ENCODE results near the gene KATNA1.
"Not testable (repeated sequence)": the region's sequence is repeated elsewhere in the genome, so short reads cannot be mapped to it uniquely, and the experiment has no call there.

The KATNA1 gene

GRCh38 chr6:149648148-149649145 lies at the start of gene KATNA1:
TSS of gene KATNA1 (minus strand) at chr6:149648714. CDS start at chr6:149638547, 10,167 bp downstream.
- peak; percentile 86 for DNase-seq (ENCODE audit: low read depth)

GRCh38 chr6:149698175-149698574 lies 49.7 kb upstream of the KATNA1 start:
- no peak for DNase-seq (ENCODE audit: low read depth)

DNA sequence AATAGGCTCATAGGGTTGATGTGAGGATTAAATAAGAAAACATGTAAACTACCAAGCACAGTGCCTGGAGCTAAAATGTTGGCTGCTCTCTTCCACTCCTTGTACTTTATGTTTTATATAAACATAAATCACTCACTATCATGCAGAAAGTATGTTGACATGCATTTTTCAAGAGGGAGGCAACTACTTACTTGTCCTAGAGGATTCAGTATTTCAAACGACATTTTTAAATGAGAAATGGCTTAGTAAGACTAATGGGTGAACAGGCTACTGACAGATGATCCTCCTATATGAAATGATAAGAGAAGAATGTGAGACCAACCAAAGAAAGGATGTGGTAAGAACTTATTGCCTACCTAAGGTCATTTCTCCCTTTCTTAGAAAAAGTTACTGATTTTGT lies 48.4 kb upstream of the KATNA1 start:
- no peak for DNase-seq (ENCODE audit: low read depth)

DNA sequence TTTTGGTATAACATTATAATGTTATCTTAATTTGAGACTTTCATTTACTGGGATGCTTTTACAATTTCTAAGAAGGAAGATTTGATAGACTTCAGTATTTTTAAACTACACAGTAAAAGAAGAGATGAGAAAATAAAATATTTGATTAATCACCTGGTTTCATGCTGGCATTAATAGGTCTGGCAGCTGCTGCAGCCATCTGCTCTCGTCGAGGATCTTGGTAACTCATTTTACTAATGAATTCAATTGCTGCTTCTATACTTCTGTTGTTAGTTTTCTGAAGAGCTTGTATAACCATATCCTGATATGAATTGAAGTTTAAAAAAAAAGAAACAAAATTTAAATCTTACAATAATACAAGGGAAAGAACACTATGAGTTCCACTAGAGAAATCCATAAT lies 46.4 kb upstream of the KATNA1 start:
- no peak for DNase-seq (ENCODE audit: low read depth)

GRCh38 chr6:149691201-149691600 lies 42.7 kb upstream of the KATNA1 start:
- DNase-seq (ENCODE audit: low read depth): no peak

- DNase-seq (ENCODE audit: low read depth): no peak
These were observed 37.7 kb upstream of the KATNA1 start for GRCh38 chr6:149686230-149686629.

DNA sequence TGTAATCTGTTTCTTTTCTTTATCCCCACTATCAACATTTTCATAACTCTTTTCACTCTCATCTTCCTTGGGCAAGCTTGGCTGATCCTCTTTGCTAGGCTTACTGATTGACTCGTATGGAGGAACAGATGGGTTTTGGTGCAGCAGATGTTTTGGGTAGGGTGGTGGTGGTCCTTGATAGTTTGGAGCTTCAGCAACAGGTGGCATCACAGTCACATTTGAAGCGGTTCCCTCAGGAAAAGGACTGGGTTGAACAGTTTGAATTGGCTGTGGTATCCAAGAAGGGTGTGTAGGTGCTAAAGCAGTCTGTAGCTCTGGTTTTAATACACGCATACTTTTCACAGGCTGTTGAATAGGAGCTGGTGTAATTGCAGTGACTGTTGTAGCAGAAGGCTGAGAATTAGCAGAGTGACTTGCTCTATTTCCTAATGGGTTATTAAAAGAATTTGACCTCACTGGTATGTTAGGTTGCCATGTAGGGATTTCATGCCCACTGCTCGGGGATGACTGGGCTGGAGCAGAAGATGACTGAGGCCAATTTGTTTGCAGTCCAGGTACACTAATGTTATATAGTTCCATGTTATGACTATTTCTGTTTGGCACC lies 34.8 kb upstream of the KATNA1 start:
- DNase-seq (ENCODE audit: low read depth): no peak

- DNase-seq (ENCODE audit: low read depth): not testable (repeated sequence)
These were observed 33.3 kb upstream of the KATNA1 start for GRCh38 chr6:149681845-149682244.

DNA sequence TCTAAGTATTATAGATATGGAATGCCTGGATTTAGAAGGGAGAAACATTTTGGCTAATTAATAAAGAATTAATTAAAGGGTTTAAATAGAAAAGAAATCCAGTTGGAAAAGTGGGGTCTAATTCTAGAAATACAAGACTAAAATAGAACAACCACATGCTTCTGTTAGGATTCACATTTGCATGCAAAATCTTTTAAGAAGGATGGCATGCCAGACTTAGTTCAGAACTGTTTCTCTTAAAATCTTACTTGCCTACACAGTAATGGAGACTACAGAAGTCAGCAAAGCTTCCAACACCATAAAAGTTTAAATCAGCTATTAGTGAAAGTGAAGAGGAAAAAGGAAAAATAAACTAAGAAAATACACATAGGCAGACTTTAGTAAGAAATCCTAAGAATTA lies 32.7 kb upstream of the KATNA1 start:
- no peak for DNase-seq (ENCODE audit: low read depth)

DNA sequence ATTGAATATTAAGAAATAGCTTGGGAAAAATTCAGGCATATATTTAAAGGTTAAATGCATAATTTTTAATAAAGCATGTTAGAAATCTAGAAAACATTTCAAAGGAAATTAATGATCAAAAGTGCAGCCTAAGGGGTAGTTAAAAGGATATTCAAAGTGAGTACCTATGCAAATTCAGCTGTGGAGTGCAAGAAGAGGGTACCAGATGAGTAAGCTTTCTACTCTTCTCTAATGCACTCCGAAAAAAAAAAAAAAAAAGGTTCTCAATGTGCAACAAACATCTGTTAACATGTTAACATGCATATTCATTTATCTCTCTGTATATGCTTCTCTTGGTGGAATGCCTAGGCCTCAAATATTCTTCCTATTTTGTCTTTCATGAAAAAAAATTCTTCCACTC lies 32.0 kb upstream of the KATNA1 start:
- no peak for DNase-seq (ENCODE audit: low read depth)

DNA sequence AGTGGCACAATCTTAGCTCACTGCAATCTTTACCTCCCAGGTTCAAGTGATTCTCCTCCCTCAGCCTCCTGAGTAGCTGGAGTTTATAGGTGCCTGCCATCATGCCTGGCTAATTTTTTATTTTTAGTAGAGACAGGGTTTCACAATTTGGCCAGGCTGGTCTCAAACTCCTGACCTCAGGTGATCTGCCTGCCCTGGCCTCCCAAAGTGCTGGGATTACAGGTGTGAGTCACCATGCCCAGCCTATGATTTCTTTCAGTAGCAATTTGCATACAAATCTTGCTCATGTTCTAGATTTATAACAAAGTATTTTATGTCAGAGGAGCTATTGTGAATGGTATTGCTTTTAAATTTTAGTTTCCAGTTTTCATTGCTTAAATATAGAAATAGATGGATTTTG lies 23.8 kb upstream of the KATNA1 start:
- DNase-seq (ENCODE audit: low read depth): not testable (repeated sequence)

- no peak for DNase-seq (ENCODE audit: low read depth)
These were observed 11.5 kb upstream of the KATNA1 start for GRCh38 chr6:149660028-149660427.

DNA sequence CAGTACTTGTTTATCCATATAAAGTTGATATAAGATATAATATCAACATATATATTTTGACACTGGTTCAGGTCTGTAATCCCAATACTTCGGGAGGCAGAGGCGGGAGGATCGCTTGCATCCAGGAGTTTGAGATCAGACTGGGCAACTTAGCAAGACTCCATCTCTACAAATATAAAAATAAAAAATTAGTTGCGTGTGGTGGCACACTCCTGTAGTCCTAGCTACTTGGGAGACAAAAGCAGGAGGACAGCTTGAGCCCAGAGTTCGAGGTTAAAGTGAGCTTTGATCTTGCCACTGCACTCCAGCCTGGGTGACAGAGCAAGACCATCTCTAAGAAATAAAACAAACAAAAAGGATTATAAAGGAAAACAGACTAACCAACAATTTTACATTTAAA lies 8.9 kb upstream of the KATNA1 start:
- no peak for DNase-seq (ENCODE audit: low read depth)

GRCh38 chr6:149651056-149651455 lies 2.5 kb upstream of the KATNA1 start:
- DNase-seq (ENCODE audit: low read depth): no peak

DNA sequence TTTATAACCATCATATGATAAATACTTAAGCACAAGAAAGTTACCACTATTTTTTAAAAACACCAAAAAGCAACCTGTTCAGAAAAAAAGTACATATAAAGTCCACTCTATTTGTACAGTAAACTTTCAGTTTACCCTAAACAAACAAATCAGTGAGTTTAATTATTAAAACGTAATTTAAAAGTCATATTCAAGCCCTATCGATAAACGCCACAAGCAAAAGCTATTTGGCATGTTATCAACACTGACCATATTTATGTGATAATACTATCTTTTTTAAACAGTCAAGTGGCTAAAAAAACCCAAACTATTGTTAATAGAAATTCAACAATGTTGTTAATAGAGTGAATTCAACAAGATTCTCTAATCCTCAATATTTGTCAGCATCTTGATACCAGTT lies 1.9 kb downstream of the KATNA1 start:
- no peak for DNase-seq (ENCODE audit: low read depth)

DNA sequence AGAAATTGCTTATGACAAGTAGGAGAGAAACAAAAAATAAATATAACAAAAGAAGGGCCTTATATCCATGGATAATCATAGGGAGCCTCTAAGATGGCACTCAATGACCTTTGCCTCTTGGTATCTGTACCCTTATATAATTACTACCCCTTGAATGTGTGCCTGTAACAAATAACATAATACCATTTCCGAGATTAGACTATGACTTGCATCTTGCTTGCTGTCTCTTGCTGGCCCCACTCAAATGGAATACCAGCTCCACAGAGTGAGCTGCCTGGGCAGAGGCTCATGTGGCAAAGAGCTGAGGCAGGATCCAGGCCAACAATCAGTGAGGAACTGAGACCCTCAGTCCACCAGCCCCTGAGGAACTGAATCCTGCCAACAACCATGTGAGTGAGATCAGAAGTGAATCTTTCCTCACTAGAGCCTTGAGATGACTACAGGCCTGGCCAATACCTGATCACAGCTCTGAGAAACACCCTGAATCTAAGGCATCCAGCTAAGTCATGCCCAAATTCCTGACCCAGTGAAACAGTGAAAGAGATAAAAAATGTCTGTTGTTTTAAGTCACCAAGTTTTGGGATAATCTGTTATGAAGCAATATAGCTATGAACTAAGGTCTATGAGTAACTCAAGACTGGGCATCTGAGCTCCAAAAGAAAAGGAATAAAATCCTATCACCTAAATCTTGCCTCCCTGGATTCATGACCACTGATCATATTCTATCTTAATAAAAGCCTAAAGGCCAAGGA lies 5.5 kb downstream of the KATNA1 start:
- DNase-seq (ENCODE audit: low read depth): no peak

DNA sequence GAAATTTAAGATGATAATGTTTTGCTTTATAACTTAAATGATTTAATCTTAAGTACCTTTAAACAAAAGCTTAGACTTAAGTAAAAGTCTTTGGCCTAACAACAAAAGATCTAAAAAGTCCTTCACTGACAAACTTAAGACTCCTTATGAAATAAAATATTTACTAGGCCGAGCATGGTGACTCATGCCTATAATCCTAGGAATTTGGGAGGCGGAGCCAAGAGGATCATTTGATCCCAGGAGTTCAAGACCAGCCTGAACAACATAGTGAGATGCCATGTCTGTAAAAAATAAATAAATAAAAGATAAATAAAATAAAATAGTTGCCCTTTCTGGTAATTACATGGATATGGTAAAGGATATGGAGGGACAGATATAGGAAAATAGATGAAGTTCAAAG lies 12.4 kb downstream of the KATNA1 start:
- DNase-seq (ENCODE audit: low read depth): no peak

DNA sequence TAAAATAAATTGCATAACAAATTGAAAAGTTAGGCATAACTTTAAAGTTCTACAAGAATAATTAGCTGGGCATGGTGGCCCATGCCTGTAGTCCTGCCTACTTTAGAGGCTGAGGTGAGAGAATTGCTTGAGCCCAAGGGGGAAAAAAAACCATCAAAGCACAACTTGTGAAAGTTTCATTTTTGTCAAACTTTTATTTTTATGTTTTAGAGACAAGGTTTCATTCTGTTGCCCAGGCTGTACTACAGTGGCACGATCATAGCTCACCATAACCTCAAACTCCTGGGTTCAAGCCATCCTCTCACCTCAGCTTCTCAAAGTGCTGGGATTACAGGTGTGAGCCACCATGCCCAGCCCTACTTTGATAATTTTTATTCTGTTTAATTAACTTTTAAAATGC lies 14.2 kb downstream of the KATNA1 start:
- no peak for DNase-seq (ENCODE audit: low read depth)

DNA sequence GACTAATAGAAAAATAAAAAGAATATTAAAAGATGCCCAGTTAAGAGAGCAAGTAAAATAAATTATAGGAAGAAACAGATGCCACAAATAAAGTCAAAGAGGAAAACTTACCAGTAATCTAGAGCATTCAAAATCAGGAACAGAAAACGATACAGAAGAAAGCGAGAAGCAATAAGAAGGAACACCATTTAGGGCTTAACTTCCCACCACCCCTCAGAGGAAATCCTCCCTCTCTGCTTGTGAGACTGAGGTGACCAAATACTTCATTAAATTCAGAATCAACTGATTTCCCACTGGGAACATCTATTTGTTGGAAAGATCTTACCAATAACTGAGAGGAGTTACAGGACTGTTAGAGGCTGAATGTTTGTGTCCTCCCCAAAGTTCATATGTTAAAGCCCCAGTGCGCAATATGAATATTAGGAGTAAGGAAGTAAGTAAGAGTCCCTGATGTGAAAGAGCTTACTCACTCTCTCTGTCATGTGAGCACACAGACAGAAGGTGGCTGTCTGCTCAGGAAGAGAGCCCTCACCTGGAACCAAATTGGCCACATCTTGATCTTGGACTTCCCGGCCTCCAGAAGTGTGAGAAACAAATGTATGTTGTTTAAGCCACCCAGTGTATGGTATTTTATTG lies 19.5 kb downstream of the KATNA1 start:
- DNase-seq (ENCODE audit: low read depth): no peak

- DNase-seq (ENCODE audit: low read depth): no peak
These were observed 20.8 kb downstream of the KATNA1 start for GRCh38 chr6:149627672-149628071.

GRCh38 chr6:149615805-149616204 lies 32.7 kb downstream of the KATNA1 start:
- no peak for DNase-seq (ENCODE audit: low read depth)

DNA sequence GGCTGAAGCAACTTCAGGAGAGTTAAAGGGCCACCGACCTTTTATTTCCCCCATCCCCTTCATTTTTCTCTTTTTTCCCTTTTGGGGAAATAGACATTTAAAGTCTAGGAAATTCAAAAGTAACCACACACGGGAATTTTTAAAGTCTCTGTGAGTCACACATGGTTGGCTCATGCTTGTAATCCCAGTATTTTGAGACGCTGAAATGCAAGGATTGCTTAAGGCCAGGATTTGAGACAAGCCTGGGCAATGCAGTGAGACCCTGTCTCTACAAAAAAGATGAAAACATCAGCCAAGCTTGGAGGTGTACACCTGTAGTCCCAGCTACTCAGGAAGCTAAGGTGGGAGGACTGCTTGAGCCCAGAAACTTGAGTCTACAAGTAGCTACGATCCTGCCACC lies 34.2 kb downstream of the KATNA1 start:
- DNase-seq (ENCODE audit: low read depth): no peak

All from activated T-cell treated with anti-CD3 and anti-CD28 coated beads for 24 hours (primary cell).